Transverse colon (tissue), 4 donors: Measurements from ENCODE around the gene AACS.

Experiments used
- CTCF ChIP-seq, 5 experiments: fragments of 200-600 bp in 3 of 5; fragments of 450-650 bp in 2 of 5; sonication (generic) in 3 of 5; IDR thresholded peaks; 1 replicate in 2 of 5; 2 replicates in 3 of 5; pipeline ENCODE4 v1.5.1; 2016 to 2017; ENCODE audit warnings: antibody characterized with exemption in 5 of 5, inconsistent platforms in 3 of 5, mild to moderate bottlenecking in 2 of 5, moderate library complexity in 1 of 5
- POLR2A ChIP-seq: fragments of 450-650 bp; IDR thresholded peaks from one replicate; pipeline ENCODE4 v1.6.1; 2016; ENCODE audit warnings: antibody characterized with exemption, mild to moderate bottlenecking, moderate library complexity
- POLR2AphosphoS5 ChIP-seq, 3 donors: sonication (generic); formaldehyde crosslinking; IDR thresholded peaks; one replicate each; pipeline ENCODE4 v1.6.1; 2016; ENCODE audit warnings: antibody characterized with exemption in 3 of 3

- TF ChIP-seq POLR2AphosphoS5 (IDR thresholded peaks at IDR 0.05) = no peak
- TF ChIP-seq CTCF (IDR thresholded peaks at IDR 0.05) = no peak
- no peak for TF ChIP-seq POLR2A
Measured at GRCh38 chr12:125050446-125050845, 14.8 kb upstream of the AACS start.
